ENCODE results near the gene DOK3. TPM values are rescaled to one million over a fixed set of nuclear protein-coding genes. Genes with fewer than 3 reads are reported as not detected.
"Not testable (repeated sequence)": the region's sequence is repeated elsewhere in the genome, so short reads cannot be mapped to it uniquely, and the experiment has no call there.

The DOK3 gene
- total RNA-seq, 1 experiment from 2014 or later = 12.4 TPM

DNA sequence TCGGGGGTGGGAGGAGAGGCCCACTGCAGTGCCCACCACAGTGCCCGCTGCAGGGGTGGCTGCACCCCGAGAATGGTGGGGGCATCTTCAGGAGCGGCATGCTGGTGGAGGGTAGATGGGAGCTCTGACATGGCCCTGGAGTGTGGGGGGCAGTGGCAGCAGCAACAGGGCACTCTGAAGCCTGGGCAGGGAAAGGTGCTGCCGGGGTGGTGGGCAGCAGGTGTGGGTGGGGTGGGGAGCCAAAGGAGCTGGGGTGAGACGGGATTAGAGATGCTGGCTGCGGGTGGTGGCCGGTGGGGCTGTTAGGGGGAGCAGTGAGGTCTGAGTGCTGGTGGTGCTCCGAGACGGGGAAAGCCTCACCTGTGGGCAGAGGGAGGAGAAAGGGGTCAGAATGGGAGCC lies 26.8 kb upstream of the DOK3 start:
- Histone ChIP-seq H3K27me3 (ENCODE audit: control insufficient read depth, insufficient read depth, low read length) (no peaks in the 10 kb centered on the region), H3K4me3 (ENCODE audit: low read depth in 2 of 2, low read length in 2 of 2) (no peak overlapping the region), H3K4me1 (ENCODE audit: control insufficient read depth, insufficient read depth, low read length) (peaks cover 46% of the 10 kb centered on the region), H3K27ac (ENCODE audit: low read length) (peak overlapping the region; percentile 94), H3K36me3 (ENCODE audit: control insufficient read depth, insufficient read depth, low read length) (peaks cover 15% of the 10 kb centered on the region), H3K9me3 (ENCODE audit: control insufficient read depth, insufficient read depth, low read depth, low read length) (no peaks in the 10 kb centered on the region)
- CTCF ChIA-PET = interaction anchor here (0.6 kb wide), 1 partner anchor 30 kb away, joined by 4 read pairs; no protein-coding TSS in a partner anchor
- DNase-seq (ENCODE audit: low read depth, low spot score) (no peak), ATAC-seq (no peak)
- TF ChIP-seq, protein P1, sequence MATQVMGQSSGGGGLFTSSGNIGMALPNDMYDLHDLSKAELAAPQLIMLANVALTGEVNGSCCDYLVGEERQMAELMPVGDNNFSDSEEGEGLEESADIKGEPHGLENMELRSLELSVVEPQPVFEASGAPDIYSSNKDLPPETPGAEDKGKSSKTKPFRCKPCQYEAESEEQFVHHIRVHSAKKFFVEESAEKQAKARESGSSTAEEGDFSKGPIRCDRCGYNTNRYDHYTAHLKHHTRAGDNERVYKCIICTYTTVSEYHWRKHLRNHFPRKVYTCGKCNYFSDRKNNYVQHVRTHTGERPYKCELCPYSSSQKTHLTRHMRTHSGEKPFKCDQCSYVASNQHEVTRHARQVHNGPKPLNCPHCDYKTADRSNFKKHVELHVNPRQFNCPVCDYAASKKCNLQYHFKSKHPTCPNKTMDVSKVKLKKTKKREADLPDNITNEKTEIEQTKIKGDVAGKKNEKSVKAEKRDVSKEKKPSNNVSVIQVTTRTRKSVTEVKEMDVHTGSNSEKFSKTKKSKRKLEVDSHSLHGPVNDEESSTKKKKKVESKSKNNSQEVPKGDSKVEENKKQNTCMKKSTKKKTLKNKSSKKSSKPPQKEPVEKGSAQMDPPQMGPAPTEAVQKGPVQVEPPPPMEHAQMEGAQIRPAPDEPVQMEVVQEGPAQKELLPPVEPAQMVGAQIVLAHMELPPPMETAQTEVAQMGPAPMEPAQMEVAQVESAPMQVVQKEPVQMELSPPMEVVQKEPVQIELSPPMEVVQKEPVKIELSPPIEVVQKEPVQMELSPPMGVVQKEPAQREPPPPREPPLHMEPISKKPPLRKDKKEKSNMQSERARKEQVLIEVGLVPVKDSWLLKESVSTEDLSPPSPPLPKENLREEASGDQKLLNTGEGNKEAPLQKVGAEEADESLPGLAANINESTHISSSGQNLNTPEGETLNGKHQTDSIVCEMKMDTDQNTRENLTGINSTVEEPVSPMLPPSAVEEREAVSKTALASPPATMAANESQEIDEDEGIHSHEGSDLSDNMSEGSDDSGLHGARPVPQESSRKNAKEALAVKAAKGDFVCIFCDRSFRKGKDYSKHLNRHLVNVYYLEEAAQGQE (IDR thresholded peaks at IDR 0.05; ENCODE audit: insufficient read depth in 1 of 2, low read depth in 2 of 2, low read length in 1 of 2) = no peak
- TF ChIP-seq SIN3A (IDR thresholded peaks at IDR 0.05; ENCODE audit: borderline replicate concordance, insufficient read depth, low read depth, low read length) = no peak
- no peak for TF ChIP-seq CTCF (IDR thresholded peaks at IDR 0.05)
- TF ChIP-seq POLR2AphosphoS5 (IDR thresholded peaks at IDR 0.05; ENCODE audit: low read depth, low read length) = no peak
- no peak for TF ChIP-seq TCF7L2 (IDR thresholded peaks at IDR 0.05; ENCODE audit: low read depth, low read length)
- intact Hi-C loops (cut with micrococcal nuclease; ENCODE audit: unreplicated experiment) = no loop called here
- no TSS peak for BruUV-seq (replicated peaks)
- in situ Hi-C loops (cut with HindIII; ENCODE audit: low pct_unique_long_range_greater_than_20kb, low sequenced_read_pairs) = no loop called here
- POLR2A ChIA-PET = no interaction called here

DNA sequence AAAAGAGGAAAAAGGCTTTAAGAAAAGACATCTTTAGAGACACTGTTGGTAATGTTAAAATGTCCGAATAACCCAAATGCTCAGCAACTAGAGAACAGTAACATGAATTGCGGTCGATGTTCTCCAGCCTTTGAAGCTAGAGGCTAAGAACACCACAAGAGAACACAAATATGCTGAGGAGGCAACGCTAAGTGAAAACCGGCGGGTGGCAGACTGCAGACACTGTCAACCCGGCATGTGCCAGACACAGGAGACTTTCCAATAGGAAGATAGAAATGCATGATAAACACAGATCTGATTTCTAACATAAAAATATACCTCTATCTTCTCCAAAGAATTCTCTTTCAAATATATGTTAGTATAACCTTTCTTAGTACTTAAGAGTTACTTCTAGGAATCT lies 25.5 kb upstream of the DOK3 start:
- intact Hi-C loops (cut with micrococcal nuclease; ENCODE audit: unreplicated experiment) = no loop called here
- no peak for DNase-seq (ENCODE audit: low read depth, low spot score)
- Histone ChIP-seq H3K27me3 (ENCODE audit: control insufficient read depth, insufficient read depth, low read length) (no peaks in the 10 kb centered on the region), H3K4me3 (ENCODE audit: low read depth in 2 of 2, low read length in 2 of 2) (no peak overlapping the region), H3K36me3 (ENCODE audit: control insufficient read depth, insufficient read depth, low read length) (peaks cover 20% of the 10 kb centered on the region), H3K9me3 (ENCODE audit: control insufficient read depth, insufficient read depth, low read depth, low read length) (no peaks in the 10 kb centered on the region), H3K4me1 (ENCODE audit: control insufficient read depth, insufficient read depth, low read length) (peaks cover 35% of the 10 kb centered on the region), H3K27ac (ENCODE audit: low read length) (peak overlapping the region; percentile 45; the same call in 1 of the 2 replicates)
- BruUV-seq (replicated peaks) = no TSS peak
- in situ Hi-C loops (cut with HindIII; ENCODE audit: low pct_unique_long_range_greater_than_20kb, low sequenced_read_pairs) = no loop called here
- TF ChIP-seq POLR2AphosphoS5 (IDR thresholded peaks at IDR 0.05; ENCODE audit: low read depth, low read length) (no peak), CTCF (IDR thresholded peaks at IDR 0.05) (no peak), TCF7L2 (IDR thresholded peaks at IDR 0.05; ENCODE audit: low read depth, low read length) (no peak), SIN3A (IDR thresholded peaks at IDR 0.05; ENCODE audit: borderline replicate concordance, insufficient read depth, low read depth, low read length) (no peak)
- TF ChIP-seq, protein P1 (IDR thresholded peaks at IDR 0.05; ENCODE audit: insufficient read depth in 1 of 2, low read depth in 2 of 2, low read length in 1 of 2) = no peak
- CTCF ChIA-PET = no interaction called here
- no peak for ATAC-seq
- POLR2A ChIA-PET = no interaction called here

DNA sequence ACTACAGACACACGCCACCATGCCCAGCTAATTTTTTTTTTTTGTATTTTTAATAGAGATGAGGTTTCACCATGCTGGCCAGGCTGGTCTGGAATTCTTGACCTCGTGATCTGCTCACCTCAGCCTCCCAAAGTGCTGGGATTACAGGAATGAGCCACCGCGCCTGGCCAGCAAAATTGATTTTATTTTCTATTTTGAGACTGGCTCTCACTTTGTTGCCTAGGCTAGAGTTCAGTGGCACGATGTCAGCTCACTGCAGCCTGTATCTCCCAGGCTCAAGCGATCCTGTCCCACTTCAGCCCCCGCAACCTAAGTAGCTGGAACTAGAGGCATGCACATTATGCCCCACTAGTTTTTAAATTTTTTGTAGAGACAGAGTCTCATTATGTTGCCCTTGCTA lies 24.8 kb upstream of the DOK3 start:
- Histone ChIP-seq H3K36me3 (ENCODE audit: control insufficient read depth, insufficient read depth, low read length) (peaks cover 20% of the 10 kb centered on the region), H3K4me1 (ENCODE audit: control insufficient read depth, insufficient read depth, low read length) (peaks cover 31% of the 10 kb centered on the region)
- H3K9me3 ChIP-seq (ENCODE audit: control insufficient read depth, insufficient read depth, low read depth, low read length); DNase-seq (ENCODE audit: low read depth, low spot score); POLR2A ChIA-PET; intact Hi-C loops (cut with micrococcal nuclease; ENCODE audit: unreplicated experiment); H3K27ac ChIP-seq (ENCODE audit: low read length); CTCF ChIA-PET; ATAC-seq; H3K27me3 ChIP-seq (ENCODE audit: control insufficient read depth, insufficient read depth, low read length); in situ Hi-C loops (cut with HindIII; ENCODE audit: low pct_unique_long_range_greater_than_20kb, low sequenced_read_pairs); BruUV-seq (replicated peaks); H3K4me3 ChIP-seq (ENCODE audit: low read depth in 2 of 2, low read length in 2 of 2): not testable (repeated sequence)
